Gastroesophageal sphincter (tissue), 4 donors: ENCODE results near the gene CLSTN1. TPM values are rescaled to one million over a fixed set of nuclear protein-coding genes. Genes with fewer than 3 reads are reported as not detected.

Experiments used
- ATAC-seq: fragments of 150-250 bp; one replicate; pipeline ENCODE4 v1.9.1; 2016; ENCODE audit warnings: mild to moderate bottlenecking, moderate library complexity
- H3K27ac ChIP-seq, 4 donors: fragments of 200-600 bp; sonication (generic) in 3 of 4; 1 replicate in 3 of 4; 2 replicates in 1 of 4; pipeline ENCODE4 v1.5.1; 2016 to 2019
- H3K27me3 ChIP-seq: fragments of 200-600 bp; sonication (generic); one replicate; pipeline ENCODE4 v1.5.1; 2019
- H3K36me3 ChIP-seq, 2 donors: fragments of 200-600 bp; sonication (generic); one replicate each; pipeline ENCODE4 v1.5.1; 2019; ENCODE audit warnings: control low read depth in 1 of 2
- H3K4me1 ChIP-seq, 3 donors: fragments of 200-600 bp; sonication (generic); 1 replicate in 2 of 3; 2 replicates in 1 of 3; pipeline ENCODE4 v1.5.1; 2016 to 2019; ENCODE audit warnings: control low read depth in 2 of 3
- H3K4me3 ChIP-seq, 2 donors: fragments of 200-600 bp; sonication (generic); one replicate each; pipeline ENCODE4 v1.5.1; 2019; ENCODE audit warnings: mild to moderate bottlenecking in 1 of 2, moderate library complexity in 1 of 2
- H3K9me3 ChIP-seq, 3 donors: fragments of 200-600 bp; sonication (generic); one replicate each; pipeline ENCODE4 v1.5.1; 2017 to 2019; ENCODE audit warnings: control low read depth in 2 of 3
- EP300 ChIP-seq: sonication (generic); formaldehyde crosslinking; IDR thresholded peaks from one replicate; pipeline ENCODE4 v1.6.1; 2017; ENCODE audit warnings: antibody characterized with exemption, mild to moderate bottlenecking
- POLR2A ChIP-seq, 2 donors: fragments of 450-650 bp; IDR thresholded peaks; one replicate each; pipeline ENCODE4 v1.6.1; 2017; ENCODE audit warnings: antibody characterized with exemption in 2 of 2, mild to moderate bottlenecking in 2 of 2, moderate library complexity in 1 of 2
- POLR2AphosphoS5 ChIP-seq: sonication (generic); formaldehyde crosslinking; IDR thresholded peaks from one replicate; pipeline ENCODE4 v1.6.1; 2017; ENCODE audit warnings: antibody characterized with exemption
- WGBS, 2 donors: methylation state at CpG; one replicate each; pipeline ENCODE4 v1.1.5; 2018; ENCODE audit warnings: low coverage in 1 of 2; 5-methylcytosine and 5-hydroxymethylcytosine counted together
- total RNA-seq, 4 donors: library from RNA; depleted of rRNA; stranded (reverse); fragments of >200 nt; gene quantifications; one replicate each; pipeline ENCODE4 v1.1.0, GENCODE V29; 2016
- TF ChIP-seq, protein P1 (sequence below), 4 experiments: fragments of 200-600 bp in 2 of 4; fragments of 450-650 bp in 2 of 4; sonication (generic) in 1 of 4; IDR thresholded peaks; one replicate each; pipeline ENCODE4 v1.5.1; 2017 to 2019; ENCODE audit warnings: antibody characterized with exemption in 4 of 4, mild to moderate bottlenecking in 2 of 4, moderate library complexity in 2 of 4

CLSTN1 gene
- total RNA-seq, 4 donors from 2014 or later, result 45.1 to 95.4 (median 58.7) TPM

DNA sequence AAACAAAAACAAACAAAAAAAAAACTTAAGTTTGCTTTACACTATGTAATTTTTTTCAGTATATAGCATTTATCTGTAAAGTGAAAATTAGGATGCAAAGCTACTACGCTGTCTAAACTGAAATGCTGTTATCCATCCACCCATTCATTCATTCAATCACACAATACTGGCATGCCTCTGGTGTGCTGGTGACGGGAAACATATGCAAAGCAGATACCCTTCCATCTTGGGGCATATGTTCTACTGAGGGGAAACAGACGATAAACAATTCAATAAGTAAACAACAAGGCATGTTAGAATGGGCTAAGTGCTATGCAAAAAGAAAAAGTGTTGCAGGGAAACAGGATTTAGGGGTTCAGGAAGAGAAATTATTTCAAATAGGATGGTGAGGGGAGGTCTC is 3.2 kb downstream of the CLSTN1 start:
- Histone ChIP-seq H3K27me3 (no peaks in the 10 kb centered on the region), H3K36me3 (no peaks in the 10 kb centered on the region), H3K4me1 (peaks cover 0 to 65% (median 10%) of the 10 kb centered on the region in 3 donors), H3K27ac (no peak overlapping the region), H3K4me3 (no peak overlapping the region), H3K9me3 (no peaks in the 10 kb centered on the region)
- TF ChIP-seq, protein P1, sequence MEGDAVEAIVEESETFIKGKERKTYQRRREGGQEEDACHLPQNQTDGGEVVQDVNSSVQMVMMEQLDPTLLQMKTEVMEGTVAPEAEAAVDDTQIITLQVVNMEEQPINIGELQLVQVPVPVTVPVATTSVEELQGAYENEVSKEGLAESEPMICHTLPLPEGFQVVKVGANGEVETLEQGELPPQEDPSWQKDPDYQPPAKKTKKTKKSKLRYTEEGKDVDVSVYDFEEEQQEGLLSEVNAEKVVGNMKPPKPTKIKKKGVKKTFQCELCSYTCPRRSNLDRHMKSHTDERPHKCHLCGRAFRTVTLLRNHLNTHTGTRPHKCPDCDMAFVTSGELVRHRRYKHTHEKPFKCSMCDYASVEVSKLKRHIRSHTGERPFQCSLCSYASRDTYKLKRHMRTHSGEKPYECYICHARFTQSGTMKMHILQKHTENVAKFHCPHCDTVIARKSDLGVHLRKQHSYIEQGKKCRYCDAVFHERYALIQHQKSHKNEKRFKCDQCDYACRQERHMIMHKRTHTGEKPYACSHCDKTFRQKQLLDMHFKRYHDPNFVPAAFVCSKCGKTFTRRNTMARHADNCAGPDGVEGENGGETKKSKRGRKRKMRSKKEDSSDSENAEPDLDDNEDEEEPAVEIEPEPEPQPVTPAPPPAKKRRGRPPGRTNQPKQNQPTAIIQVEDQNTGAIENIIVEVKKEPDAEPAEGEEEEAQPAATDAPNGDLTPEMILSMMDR (IDR thresholded peaks at IDR 0.05), result no peak
- TF ChIP-seq POLR2AphosphoS5, result no peak
- no peak for TF ChIP-seq EP300
- no peak for TF ChIP-seq POLR2A (IDR thresholded peaks at IDR 0.05)
- 66 to 88% methylated on average over 3 of the region's 3 CpGs for WGBS, 2 donors
- no peak for ATAC-seq

GRCh38 chr1:9817734-9818133 is 6.0 kb downstream of the CLSTN1 start:
- Histone ChIP-seq H3K4me3 (no peak overlapping the region), H3K27me3 (no peaks in the 10 kb centered on the region), H3K4me1 (peaks cover 0 to 56% (median 0%) of the 10 kb centered on the region in 3 donors), H3K9me3 (no peaks in the 10 kb centered on the region), H3K27ac (no peak overlapping the region), H3K36me3 (no peaks in the 10 kb centered on the region)
- WGBS, 2 donors, result 66 to 75% methylated on average over 3 to 4 of the region's 4 CpGs
- ATAC-seq, result no peak
- TF ChIP-seq EP300, result no peak
- TF ChIP-seq POLR2AphosphoS5, result no peak
- TF ChIP-seq, protein P1 (IDR thresholded peaks at IDR 0.05), result no peak
- no peak for TF ChIP-seq POLR2A (IDR thresholded peaks at IDR 0.05)

GRCh38 chr1:9816199-9816598 is 7.6 kb downstream of the CLSTN1 start:
- H3K9me3 ChIP-seq, result no peaks in the 10 kb centered on the region
- 11 to 34% methylated on average over 1 of the region's 1 CpG for WGBS, 2 donors
- TF ChIP-seq, protein P1 (IDR thresholded peaks at IDR 0.05), result no peak
- TF ChIP-seq EP300 (no peak), POLR2A (IDR thresholded peaks at IDR 0.05) (no peak), POLR2AphosphoS5 (no peak)
- H3K27ac ChIP-seq, result no peak overlapping the region
- H3K27me3 ChIP-seq, result no peaks in the 10 kb centered on the region
- H3K4me3 ChIP-seq, result no peak overlapping the region
- H3K36me3 ChIP-seq, result no peaks in the 10 kb centered on the region
- no peak for ATAC-seq
- peaks cover 0 to 49% (median 0%) of the 10 kb centered on the region in 3 donors for H3K4me1 ChIP-seq

DNA sequence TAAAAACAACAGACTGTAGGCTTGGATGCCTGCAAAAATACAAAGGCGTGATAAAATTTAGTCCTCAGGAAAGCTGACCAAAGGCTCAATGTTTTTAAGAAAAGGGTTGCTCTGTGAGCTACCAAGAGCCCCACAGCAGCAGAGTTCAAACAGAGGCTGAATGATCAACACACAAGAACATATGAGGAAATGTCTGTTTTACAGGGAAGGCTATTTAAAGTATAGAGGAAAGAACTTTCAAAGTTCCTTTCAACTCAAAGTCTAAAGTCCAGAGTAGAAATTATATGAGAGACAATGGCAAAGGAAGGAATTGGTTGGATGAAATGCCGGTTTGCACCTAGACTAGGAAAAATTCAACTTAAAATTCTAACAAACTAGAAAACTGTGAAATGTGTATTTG is 8.6 kb downstream of the CLSTN1 start:
- no peaks in the 10 kb centered on the region for H3K36me3 ChIP-seq
- no peaks in the 10 kb centered on the region for H3K9me3 ChIP-seq
- H3K27ac ChIP-seq, result no peak overlapping the region
- peaks cover 0 to 49% (median 0%) of the 10 kb centered on the region in 3 donors for H3K4me1 ChIP-seq
- ATAC-seq, result no peak
- 80 to 85% methylated on average over 2 of the region's 2 CpGs for WGBS, 2 donors
- no peak overlapping the region for H3K4me3 ChIP-seq
- TF ChIP-seq, protein P1 (IDR thresholded peaks at IDR 0.05), result no peak
- no peak for TF ChIP-seq POLR2AphosphoS5
- no peak for TF ChIP-seq POLR2A (IDR thresholded peaks at IDR 0.05)
- no peak for TF ChIP-seq EP300
- H3K27me3 ChIP-seq, result no peaks in the 10 kb centered on the region

DNA sequence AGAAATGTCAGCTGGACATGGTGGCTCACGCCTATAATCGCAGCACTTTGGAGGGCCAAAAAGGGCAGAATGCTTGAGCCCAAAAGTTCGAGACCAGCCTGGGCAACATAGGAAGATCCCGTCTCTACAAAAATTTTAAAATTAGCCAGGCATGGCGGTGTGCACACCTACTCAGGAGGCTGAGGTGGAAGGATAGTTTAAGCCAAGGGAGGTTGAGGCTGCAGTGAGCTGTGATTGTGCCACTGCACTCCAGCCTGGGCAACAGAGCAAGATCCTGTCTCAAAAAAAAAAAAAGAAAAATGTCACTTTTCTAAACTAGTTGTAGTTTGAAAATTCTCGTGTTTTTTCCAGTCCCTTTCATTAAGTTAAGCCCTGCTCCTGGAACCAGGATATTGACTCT is 9.1 kb downstream of the CLSTN1 start:
- TF ChIP-seq POLR2AphosphoS5 (no peak), EP300 (no peak)
- TF ChIP-seq, protein P1 (IDR thresholded peaks at IDR 0.05), result no peak
- 81 to 85% methylated on average over 4 to 6 of the region's 6 CpGs for WGBS, 2 donors
- no peaks in the 10 kb centered on the region for H3K36me3 ChIP-seq
- no peaks in the 10 kb centered on the region for H3K9me3 ChIP-seq
- no peak overlapping the region for H3K27ac ChIP-seq
- no peaks in the 10 kb centered on the region for H3K27me3 ChIP-seq
- peaks cover 0 to 47% (median 0%) of the 10 kb centered on the region in 3 donors for H3K4me1 ChIP-seq
- no peak for ATAC-seq
- H3K4me3 ChIP-seq, result no peak overlapping the region
